Measurements from ENCODE around the gene ZNF844.
"Not testable (repeated sequence)": the region's sequence is repeated elsewhere in the genome, so short reads cannot be mapped to it uniquely, and the experiment has no call there.

ZNF844 gene

GRCh38 chr19:12092956-12093355 is 28.4 kb downstream of the ZNF844 start:
- no peak for DNase-seq

- DNase-seq: no peak
Observed at GRCh38 chr19:12093777-12094176, 29.2 kb downstream of the ZNF844 start.

DNA sequence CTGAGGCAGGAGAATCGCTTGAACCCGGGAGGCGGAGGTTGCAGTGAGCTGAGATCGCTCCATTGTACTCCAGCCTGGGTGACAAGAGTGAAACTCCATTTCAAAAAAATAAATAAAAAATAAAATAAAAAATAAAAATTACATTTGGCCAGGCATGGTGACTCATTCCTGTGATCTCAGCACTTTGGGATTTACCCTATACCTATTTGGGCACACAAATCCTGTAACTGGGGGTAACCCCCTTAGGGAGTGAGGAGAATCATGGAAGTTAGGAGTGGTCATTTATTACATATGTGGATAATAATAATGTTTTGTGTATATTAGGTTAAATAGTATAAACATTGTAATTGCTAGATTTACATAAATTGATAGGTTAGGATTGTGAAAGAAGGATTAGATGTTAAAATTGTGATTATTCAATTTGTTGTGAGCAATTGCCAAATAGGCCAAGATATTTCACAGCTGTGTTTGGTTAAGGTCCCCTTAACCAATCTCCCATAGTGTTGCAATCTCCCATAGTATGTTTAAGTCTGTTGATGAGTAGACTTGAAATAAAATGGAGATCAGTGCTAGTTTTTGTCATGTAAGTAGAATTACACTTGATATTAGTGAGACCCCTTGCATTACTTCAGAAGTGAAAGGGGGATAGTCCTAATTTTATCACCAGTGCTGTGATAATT is 30.7 kb downstream of the ZNF844 start:
- no peak for DNase-seq

DNA sequence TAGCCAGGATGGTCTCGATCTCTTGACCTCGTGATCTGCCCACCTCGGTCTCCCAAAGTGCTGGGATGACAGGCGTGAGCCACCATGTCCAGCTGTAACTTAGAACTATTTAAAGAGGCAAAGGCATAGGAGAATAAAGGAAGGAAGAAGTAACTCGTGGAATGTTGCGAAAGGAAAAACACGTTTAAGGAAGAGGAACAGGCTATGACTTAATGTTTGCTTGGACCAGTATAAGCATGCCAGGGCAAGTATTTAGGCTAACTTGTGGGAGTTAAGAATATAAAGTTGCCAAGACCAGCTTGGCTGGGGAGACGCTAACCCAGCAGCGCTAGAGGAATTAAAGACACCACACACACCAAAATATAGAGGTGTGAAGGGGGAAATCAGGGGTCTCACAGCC is 33.5 kb downstream of the ZNF844 start:
- no peak for DNase-seq

- not testable (repeated sequence) for DNase-seq
Observed at GRCh38 chr19:12103909-12104308, 39.4 kb downstream of the ZNF844 start.

DNA sequence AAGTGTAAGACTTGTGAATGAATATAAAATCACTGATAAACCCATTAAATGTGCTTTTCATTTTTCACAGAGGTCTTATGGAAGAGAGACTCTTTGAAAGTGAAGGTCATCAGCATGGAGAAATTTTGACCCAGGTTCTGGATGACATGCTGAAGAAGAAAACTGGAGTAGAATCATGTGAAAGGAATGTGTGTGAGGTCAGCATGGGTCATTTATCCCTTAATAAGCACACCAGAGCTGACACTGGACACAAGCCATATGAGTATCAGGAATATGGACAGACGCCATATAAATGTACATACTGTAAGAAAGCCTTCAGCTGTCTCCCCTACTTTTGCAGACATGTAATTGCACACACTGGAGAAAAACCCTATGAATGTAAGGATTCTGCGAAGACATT is 46.6 kb downstream of the ZNF844 start:
- DNase-seq: no peak

GRCh38 chr19:12111943-12112637 is 47.6 kb downstream of the ZNF844 start:
- DNase-seq: no peak

DNA sequence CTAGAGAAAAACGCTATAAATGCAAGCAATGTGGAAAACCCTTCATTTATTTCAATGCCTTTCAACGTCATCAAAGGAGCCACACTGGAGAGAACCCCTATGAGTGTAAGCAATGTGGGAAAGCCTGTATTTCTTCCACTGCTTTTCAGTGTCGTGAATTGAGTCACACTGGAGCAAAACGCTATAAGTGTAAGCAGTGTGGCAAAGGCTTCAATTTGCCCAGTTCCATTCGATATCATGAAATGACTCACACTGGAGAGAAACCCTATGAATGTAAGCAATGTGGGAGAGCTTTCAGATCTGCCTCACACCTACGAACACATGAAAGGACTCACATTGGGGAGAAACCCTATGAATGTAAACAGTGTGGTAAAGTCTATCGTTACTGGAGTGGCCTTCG is 48.2 kb downstream of the ZNF844 start:
- no peak for DNase-seq

DNA sequence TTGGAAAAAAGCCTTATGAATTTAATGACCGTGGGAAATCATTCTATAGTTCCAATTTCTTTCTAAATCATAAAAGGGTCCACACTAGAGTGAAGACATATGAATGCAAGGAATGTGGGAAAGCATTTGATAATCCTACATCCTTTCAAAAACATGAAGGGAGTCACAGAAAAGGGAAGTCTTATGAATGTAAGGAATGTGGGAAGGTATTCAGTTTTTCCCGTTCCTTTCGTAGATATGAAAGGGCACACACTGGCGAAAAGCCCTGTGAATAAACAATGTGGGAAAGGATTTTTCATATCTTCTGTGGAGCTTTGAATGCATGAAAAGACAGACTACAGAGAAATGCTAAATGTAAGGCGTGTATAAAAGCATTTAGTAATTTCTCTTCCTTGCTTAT is 48.6 kb downstream of the ZNF844 start:
- no peak for DNase-seq

GRCh38 chr19:12117201-12117970 is 52.9 kb downstream of the ZNF844 start:
- no peak for DNase-seq

- peak in 1 of 2 donors; percentile 32 for DNase-seq
Observed at GRCh38 chr19:12126707-12127106, 62.2 kb downstream of the ZNF844 start.

Data from CD4-positive, alpha-beta T cell treated with Interferon alpha-2 for 1 hour (primary cell).